ENCODE measurements around the gene MPC2. TPM values are rescaled to one million over a fixed set of nuclear protein-coding genes. Genes with fewer than 3 reads are reported as not detected.

Gene MPC2
- total RNA-seq, 1 donor from 2014 or later = 62.3 TPM

GRCh38 chr1:167911413-167911812, 25.5 kb downstream of the MPC2 start:
- H3K4me3 ChIP-seq (ENCODE audit: low read depth, low read length) = no peak overlapping the region
- TF ChIP-seq CTCF (conservative IDR thresholded peaks at IDR 0.05; ENCODE audit: low read depth, low read length) = no peak
- DNase-seq (ENCODE audit: low read depth) = no peak

GRCh38 chr1:167910530-167910929, 26.3 kb downstream of the MPC2 start:
- DNase-seq (ENCODE audit: low read depth) = no peak
- TF ChIP-seq CTCF (conservative IDR thresholded peaks at IDR 0.05; ENCODE audit: low read depth, low read length) = no peak
- H3K4me3 ChIP-seq (ENCODE audit: low read depth, low read length) = no peak overlapping the region

GRCh38 chr1:167909691-167910180, 27.1 kb downstream of the MPC2 start:
- H3K4me3 ChIP-seq (ENCODE audit: low read depth, low read length) = no peak overlapping the region
- no peak for DNase-seq (ENCODE audit: low read depth)
- TF ChIP-seq CTCF (conservative IDR thresholded peaks at IDR 0.05; ENCODE audit: low read depth, low read length) = no peak

- H3K4me3 ChIP-seq (ENCODE audit: low read depth, low read length) = no peak overlapping the region
Observed at GRCh38 chr1:167905671-167906070, 31.2 kb downstream of the MPC2 start.

DNA sequence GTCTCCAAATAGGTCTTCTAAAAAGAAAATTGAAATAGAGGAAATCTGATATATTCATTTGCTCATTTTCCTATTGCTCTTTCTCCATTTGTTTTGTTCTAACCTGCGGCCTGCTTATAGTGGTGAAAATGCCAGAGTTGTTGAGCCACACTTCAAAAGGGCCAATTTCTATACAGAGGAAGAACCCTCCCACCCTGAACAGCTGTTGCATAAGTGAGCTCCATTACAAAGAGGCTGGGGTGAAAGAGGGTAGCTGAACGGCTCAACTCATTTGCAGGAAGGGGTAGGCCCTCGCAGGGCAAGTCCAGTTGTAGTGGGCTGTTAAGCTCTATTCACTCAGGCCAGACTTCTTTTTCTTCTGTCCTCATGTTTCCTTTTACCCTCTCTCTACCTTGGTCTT, 31.7 kb downstream of the MPC2 start:
- no peak overlapping the region for H3K4me3 ChIP-seq (ENCODE audit: low read depth, low read length)
- no peak for DNase-seq (ENCODE audit: low read depth)
- TF ChIP-seq CTCF (conservative IDR thresholded peaks at IDR 0.05; ENCODE audit: low read depth, low read length) = no peak

More at GRCh38 chr1:167905671-167906070, 31.2 kb downstream of the MPC2 start:
- DNase-seq (ENCODE audit: low read depth) = no peak
- no peak for TF ChIP-seq CTCF (conservative IDR thresholded peaks at IDR 0.05; ENCODE audit: low read depth, low read length)

GRCh38 chr1:167904652-167905130, 32.2 kb downstream of the MPC2 start:
- TF ChIP-seq CTCF (conservative IDR thresholded peaks at IDR 0.05; ENCODE audit: low read depth, low read length) = no peak
- H3K4me3 ChIP-seq (ENCODE audit: low read depth, low read length) = no peak overlapping the region
- DNase-seq (ENCODE audit: low read depth) = no peak

- no peak for TF ChIP-seq CTCF (conservative IDR thresholded peaks at IDR 0.05; ENCODE audit: low read depth, low read length)
- H3K4me3 ChIP-seq (ENCODE audit: low read depth, low read length) = no peak overlapping the region
- DNase-seq (ENCODE audit: low read depth) = no peak
Observed at GRCh38 chr1:167900907-167901306, 36.0 kb downstream of the MPC2 start.
